Activated naive CD4-positive, alpha-beta T cell treated with anti-CD3 and anti-CD28 coated beads, Interleukin-2, amount 50 U/mL, for 72 hours (primary cell): Measurements from ENCODE around the gene RIN3. TPM values are rescaled to one million over a fixed set of nuclear protein-coding genes. Genes with fewer than 3 reads are reported as not detected.
A peak's percentile ranks its signal among the peaks of the same experiment; 100 is the strongest.

Source experiments
- ATAC-seq, 2 donors: fragments of 150-1000 bp; cut with Tn5 transposase; 2 replicates each; pipeline ENCODE4 v1.10.0; 2021; ENCODE audit warnings: mild to moderate bottlenecking in 2 of 2, moderate library complexity in 2 of 2
- DNase-seq, 2 donors: peaks; one replicate each; pipeline ENCODE4 v3.0.0; 2021 to 2022; ENCODE audit warnings: low spot score in 2 of 2
- H3K27ac Mint-ChIP-seq, 2 donors: one replicate each; pipeline ENCODE4 v1.8.0; 2022; ENCODE audit warnings: mild to moderate bottlenecking in 2 of 2, mixed read lengths in 2 of 2
- H3K36me3 Mint-ChIP-seq, 2 donors: one replicate each; pipeline ENCODE4 v1.8.0; 2022; ENCODE audit warnings: mixed read lengths in 2 of 2
- H3K9me3 Mint-ChIP-seq, 2 donors: one replicate each; pipeline ENCODE4 v1.8.0; 2022; ENCODE audit warnings: mixed read lengths in 2 of 2
- total RNA-seq, 2 donors: library from RNA; stranded (reverse); gene quantifications; one replicate each; pipeline ENCODE4 v1.2.3, GENCODE V29; 2022

Gene RIN3
- total RNA-seq, 2 donors from 2014 or later = 21.1 to 27.9 TPM

DNA sequence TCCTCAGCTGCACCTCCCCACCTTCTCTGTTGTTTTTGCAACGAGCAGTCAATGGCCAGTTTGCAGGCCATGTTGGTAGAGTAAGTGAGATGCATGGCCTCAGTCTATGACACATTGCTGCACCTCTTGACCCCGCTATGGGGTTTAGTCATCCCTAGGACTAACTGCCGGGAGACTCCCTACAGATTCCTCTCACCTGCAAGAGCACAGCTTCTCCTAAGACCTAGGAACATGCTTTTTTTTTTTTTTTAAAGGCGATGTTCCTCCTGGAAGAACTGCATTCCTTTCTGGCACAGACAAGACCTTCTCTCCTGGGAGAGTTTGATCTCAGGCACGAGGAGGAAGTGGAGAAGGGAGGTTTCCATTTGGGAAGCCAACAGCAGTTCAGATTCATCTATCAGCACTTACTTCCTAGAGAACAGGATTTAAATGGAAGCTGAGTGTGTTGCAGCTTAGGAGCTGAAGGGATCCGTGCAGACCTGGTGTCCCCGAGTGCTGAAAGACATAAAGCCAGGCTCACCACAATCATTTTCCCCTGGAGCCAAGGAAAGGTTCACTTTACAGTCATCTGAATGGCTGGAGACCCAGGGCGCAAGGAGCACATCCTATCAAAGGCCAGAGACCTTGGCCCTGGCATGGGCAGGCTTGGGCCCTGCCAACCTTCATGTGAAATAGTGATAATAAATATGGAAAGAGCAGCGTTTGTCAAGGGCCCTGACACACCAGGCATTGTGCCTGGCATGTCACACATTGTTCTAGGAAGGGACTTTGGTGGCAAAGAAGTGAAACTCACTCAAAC lies 130.8 kb downstream of the RIN3 start:
- ATAC-seq = no peak
- H3K9me3 Mint-ChIP-seq = peaks cover 4 to 6% of the 10 kb centered on the region in 2 donors
- H3K36me3 Mint-ChIP-seq = peaks cover 11 to 24% of the 10 kb centered on the region in 2 donors
- H3K27ac Mint-ChIP-seq = no peak overlapping the region
- no peak for DNase-seq

DNA sequence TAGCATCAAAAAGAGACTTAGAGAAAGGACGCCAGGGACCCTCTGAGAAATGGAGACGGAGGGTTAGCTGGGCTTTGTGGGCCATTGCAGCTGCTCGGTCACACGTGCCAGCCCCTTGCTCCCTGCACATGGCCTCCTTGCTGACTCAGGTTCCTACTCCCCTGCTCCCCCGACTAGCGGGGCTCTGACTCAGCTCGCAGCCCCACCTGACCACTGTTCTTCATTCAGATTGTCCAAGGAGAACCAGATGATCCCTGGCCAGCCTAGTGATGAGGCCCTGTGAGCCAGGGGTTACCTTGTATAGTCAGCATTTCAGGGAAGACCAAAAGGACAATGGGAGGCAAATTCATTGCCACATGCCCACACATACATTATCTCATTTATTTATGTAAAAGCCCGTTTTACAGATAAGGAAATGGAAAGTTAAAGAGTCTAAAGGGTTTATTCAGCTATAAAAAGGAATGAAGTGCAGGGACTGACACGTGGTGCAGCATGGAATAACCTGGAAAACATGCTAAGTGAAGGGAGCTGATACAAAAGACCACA lies 131.5 kb downstream of the RIN3 start:
- H3K27ac Mint-ChIP-seq = no peak overlapping the region
- DNase-seq = no peak
- peaks cover 4 to 6% of the 10 kb centered on the region in 2 donors for H3K9me3 Mint-ChIP-seq
- peaks cover 11 to 24% of the 10 kb centered on the region in 2 donors for H3K36me3 Mint-ChIP-seq
- ATAC-seq = no peak

DNA sequence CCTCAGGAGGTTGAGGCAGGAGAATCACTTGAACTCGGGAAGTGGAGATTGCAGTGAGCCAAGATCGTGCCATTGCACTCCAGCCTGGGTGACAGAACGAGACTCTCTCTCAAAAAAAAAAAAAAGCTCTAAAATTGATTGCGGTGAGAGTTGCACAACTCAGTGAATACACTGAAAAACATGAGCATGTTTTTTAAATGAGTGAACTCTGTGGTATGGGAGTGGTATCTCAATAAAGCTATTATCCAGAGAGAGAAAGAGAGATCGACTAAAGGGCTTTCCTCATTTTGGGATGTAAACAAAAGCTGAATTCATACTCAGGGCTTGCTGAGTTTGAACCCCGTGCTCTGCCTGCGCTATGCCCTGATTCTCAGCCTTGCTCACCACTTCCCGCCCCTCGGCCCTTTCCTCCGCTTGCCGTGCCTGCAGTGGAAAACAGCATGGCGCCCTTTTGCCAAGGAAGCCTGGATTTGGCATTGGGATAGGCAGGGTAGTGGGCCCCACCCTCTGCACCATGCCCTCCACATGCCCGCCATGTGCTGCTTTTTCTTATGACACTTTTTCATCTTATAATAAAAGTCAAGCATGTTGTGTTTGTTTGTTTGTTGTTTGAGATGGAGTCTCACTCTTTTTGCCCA lies 132.4 kb downstream of the RIN3 start:
- H3K27ac Mint-ChIP-seq = peak overlapping the region in 1 of 2 donors; percentile 11
- peaks cover 4 to 6% of the 10 kb centered on the region in 2 donors for H3K9me3 Mint-ChIP-seq
- peaks cover 11 to 24% of the 10 kb centered on the region in 2 donors for H3K36me3 Mint-ChIP-seq
- ATAC-seq (no peak), DNase-seq (no peak)

DNA sequence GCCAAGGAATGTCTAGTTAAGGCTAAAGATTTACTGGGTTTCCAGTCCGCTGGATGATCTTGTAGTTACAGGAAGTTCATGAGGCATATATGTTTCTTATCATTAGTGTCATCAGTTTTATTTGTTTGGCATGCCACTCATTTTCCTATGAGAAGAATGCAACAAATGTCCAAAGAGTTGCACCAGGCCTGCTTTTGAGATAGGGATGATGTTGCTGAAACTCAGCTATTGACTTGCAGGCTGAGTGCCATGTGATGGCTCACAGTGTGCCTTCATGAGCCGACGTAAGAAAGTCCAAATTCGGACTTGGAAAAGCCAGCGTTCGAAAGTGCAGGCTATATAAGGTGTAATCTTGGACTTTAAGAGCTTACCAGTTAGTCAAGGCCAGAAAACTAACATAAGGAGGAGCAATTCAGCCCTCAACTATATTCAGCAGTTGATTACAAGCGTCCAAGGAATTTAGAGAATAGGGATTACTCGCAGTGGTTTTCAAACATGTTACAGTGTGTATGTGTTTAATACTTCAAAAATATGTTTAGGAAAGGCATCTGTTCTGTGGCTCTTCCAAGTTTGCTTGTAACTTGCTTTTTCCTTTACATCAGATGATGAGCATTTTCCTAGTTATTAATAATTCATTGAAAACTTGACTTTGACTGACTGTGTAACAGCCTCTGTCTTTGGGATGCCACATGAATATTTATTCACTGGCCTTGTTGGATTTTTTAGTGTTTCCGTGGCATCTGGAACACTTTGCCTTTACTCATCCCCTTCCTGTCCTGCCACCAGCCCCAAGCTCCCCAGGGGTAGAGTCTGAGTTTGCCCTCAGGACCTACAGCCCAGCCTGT lies 133.6 kb downstream of the RIN3 start:
- Mint-ChIP-seq H3K36me3 (peaks cover 11 to 24% of the 10 kb centered on the region in 2 donors), H3K27ac (peak overlapping the region; percentile 12 to 20), H3K9me3 (peaks cover 4 to 6% of the 10 kb centered on the region in 2 donors)
- ATAC-seq = no peak
- no peak for DNase-seq

DNA sequence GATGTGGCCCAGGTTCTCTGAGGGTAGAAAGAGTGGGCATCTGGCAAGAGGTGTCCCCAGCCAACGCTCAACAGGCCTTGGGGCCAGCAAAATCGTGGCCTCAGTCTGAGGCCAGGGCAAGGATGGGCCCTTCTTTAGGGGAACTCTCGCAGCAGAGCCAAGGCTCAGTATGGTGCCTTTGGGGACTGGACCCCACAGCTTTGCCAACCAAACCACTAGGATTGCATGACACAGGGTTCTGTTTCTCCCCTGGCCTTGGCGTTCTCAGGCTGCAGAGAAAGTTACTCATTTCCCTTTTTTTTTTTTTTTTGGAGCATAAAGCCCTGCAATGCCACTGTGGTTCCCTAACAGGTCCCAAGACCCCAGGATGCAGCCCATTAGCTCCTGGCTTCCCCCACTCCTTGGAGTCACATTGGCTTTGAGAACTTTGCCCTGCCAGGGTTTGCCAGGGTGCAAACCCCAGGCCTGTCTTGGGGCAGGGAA lies 134.3 kb downstream of the RIN3 start:
- Mint-ChIP-seq H3K27ac (peak overlapping the region; percentile 12 to 20), H3K9me3 (peaks cover 4 to 6% of the 10 kb centered on the region in 2 donors), H3K36me3 (peaks cover 11 to 24% of the 10 kb centered on the region in 2 donors)
- no peak for ATAC-seq
- DNase-seq = no peak

DNA sequence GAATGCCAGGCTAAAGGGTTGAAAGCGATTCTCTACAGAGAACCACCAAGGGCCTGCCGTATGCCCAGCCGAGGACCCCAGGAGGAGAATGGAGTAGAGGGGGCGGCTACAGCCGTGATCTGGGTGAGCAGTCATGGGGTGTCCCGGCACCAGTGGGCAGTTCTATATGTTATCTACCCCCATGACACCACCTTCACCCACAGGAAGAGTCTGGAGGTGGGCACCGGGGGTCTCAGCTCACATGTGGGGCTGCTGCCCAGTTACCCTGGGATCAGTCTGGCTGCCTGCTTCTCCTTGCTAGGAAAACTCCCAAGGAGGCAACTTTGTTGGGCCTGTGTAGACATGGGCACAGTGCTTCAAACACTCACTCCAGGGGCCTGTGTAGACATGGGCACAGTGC lies 135.5 kb downstream of the RIN3 start:
- DNase-seq = no peak
- Mint-ChIP-seq H3K9me3 (peaks cover 4 to 6% of the 10 kb centered on the region in 2 donors), H3K36me3 (peaks cover 20 to 33% of the 10 kb centered on the region in 2 donors), H3K27ac (peak overlapping the region in 1 of 2 donors; percentile 12)
- no peak for ATAC-seq

DNA sequence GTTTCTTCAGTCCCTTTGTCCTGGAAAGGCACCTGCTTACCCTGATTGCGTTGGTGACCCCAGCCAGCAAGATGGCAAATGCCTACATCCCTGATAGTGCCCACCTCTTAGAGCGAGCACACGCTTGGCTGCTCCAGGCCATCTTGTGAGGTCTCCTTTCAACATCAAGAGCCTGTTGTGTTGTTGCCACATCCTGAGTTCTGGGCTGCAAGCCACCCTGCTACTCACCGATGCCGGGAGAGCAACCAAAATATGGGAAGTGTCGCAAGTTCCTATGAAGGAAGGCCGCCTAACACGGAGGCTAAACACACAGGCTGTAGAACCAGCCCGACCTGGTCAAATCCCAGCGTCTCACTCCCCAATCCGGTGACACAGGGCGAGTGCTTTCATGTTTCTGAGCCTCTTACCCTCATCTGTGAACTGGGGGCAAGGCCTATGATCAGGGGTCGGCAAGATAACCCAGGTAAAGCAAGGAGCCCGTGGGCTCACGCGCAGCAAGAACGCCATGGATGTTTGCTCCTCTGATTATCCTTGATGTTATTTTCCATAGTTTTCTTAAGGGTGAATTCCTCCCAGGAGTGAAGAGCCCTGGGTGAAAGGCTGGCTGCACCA lies 136.5 kb downstream of the RIN3 start:
- no peak for DNase-seq
- Mint-ChIP-seq H3K27ac (peak overlapping the region in 1 of 2 donors; percentile 96), H3K36me3 (peaks cover 19 to 32% of the 10 kb centered on the region in 2 donors), H3K9me3 (peaks cover 4% of the 10 kb centered on the region in 2 donors)
- ATAC-seq = no peak

DNA sequence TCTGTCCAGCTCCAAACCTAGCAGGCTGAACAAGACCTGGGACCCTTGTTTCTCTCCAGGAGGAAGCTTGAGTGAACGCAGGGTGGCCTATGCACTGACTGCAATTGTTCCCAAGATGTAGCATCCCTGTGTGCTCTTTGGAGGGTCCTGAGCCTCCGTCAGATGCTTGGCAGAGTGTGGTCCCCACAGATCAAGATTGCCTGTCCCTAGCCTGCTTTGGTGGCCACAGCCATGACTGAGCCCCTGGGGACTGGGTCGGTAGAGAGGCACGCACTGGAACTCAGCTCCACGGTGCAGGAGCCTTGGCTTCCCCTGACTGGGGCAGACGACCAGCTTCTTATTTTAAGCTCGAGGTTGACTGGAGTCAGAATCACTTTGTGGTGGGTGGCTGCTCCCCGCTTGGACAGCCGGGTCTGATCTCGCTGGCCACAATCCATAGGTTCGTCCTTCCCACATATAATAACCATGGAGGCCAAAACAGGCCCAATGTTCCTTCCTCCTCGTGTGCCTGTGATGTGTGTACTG lies 137.1 kb downstream of the RIN3 start:
- Mint-ChIP-seq H3K36me3 (peaks cover 18 to 30% of the 10 kb centered on the region in 2 donors), H3K27ac (peak overlapping the region; percentile 96 to 97), H3K9me3 (no peaks in the 10 kb centered on the region)
- peak in 1 of 2 donors; percentile 2 for ATAC-seq
- no peak for DNase-seq

DNA sequence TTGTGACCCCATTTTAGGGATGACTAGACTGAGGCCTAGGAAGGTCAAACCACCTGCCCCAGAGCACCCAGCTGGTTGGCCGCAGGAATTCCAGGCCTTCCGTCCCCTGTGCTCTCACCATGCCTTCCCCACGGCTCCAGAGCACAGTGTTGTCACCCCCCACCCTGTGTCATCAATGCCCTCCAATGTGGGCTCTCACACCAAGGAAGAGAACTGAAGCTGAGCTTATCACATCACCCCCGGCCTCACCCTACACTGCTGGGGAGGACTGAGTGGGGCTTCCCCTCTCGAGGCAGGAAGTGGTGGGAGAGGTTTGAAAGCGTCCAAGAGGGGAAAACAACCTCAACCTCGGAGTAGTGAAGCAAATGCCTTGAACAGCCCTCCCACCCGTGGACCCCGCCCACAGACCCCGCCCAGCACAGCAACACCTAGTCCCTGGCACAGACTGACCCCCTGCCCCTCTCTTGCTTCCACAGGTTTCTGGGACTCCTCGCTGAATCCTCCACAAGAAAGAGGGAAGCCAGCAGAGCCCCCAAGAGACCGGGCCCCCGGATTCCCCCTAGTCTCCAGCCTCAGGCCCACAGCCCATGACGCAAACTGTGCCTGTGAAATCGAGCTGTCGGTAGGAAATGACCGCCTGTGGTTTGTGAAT lies 137.7 kb downstream of the RIN3 start:
- peak; percentile 73 to 90 for DNase-seq
- Mint-ChIP-seq H3K36me3 (peaks cover 24 to 30% of the 10 kb centered on the region in 2 donors), H3K27ac (peak overlapping the region; percentile 96 to 97), H3K9me3 (no peaks in the 10 kb centered on the region)
- peak; percentile 81 to 82 for ATAC-seq

DNA sequence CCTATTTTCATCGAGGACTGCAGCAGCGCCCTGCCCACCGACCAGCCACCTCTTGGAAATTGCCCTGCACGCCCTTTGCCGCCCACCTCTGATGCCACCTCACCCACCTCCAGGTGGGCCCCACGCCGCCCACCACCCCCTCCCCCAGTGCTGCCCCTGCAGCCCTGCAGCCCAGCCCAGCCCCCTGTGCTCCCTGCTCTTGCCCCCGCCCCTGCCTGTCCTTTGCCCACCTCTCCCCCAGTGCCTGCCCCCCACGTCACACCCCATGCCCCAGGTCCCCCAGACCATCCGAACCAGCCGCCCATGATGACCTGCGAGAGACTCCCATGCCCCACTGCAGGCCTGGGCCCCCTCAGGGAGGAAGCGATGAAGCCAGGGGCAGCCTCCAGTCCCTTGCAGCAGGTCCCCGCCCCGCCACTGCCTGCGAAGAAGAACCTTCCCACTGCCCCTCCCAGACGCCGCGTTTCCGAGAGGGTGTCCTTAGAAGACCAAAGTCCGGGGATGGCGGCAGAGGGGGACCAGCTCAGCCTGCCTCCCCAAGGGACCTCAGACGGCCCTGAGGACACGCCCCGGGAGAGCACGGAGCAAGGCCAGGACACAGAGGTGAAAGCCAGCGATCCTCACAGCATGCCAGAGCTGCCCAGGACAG lies 138.3 kb downstream of the RIN3 start:
- H3K27ac Mint-ChIP-seq = peak overlapping the region; percentile 96 to 97
- H3K36me3 Mint-ChIP-seq = peaks cover 27 to 33% of the 10 kb centered on the region in 2 donors
- DNase-seq (peak; percentile 41 to 59), ATAC-seq (peak in 1 of 2 donors; percentile 10)
- no peaks in the 10 kb centered on the region for H3K9me3 Mint-ChIP-seq

DNA sequence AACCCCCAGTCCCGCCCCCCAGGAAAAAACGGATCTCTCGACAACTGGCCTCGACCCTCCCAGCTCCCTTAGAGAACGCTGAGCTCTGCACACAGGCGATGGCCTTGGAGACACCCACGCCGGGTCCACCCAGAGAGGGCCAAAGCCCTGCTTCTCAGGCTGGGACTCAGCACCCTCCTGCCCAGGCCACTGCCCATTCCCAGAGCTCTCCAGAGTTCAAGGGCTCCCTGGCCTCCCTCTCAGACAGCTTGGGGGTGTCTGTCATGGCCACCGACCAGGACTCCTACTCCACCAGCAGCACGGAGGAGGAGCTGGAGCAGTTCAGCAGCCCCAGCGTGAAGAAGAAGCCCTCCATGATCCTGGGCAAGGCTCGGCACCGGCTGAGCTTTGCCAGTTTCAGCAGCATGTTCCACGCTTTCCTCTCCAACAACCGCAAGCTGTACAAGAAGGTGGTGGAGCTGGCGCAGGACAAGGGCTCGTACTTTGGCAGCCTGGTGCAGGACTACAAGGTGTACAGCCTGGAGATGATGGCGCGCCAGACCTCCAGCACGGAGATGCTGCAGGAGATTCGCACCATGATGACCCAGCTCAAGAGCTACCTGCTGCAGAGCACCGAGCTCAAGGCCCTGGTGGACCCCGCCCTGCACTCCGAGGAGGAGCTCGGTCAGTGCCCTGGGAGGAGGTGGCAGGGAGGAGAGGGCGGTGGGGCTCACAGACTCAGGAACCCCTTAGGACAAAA lies 139.0 kb downstream of the RIN3 start:
- no peaks in the 10 kb centered on the region for H3K9me3 Mint-ChIP-seq
- peak overlapping the region; percentile 90 to 96 for H3K27ac Mint-ChIP-seq
- H3K36me3 Mint-ChIP-seq = peaks cover 27 to 33% of the 10 kb centered on the region in 2 donors
- DNase-seq (peak in 1 of 2 donors; percentile 60), ATAC-seq (peak in 1 of 2 donors; percentile 26)

DNA sequence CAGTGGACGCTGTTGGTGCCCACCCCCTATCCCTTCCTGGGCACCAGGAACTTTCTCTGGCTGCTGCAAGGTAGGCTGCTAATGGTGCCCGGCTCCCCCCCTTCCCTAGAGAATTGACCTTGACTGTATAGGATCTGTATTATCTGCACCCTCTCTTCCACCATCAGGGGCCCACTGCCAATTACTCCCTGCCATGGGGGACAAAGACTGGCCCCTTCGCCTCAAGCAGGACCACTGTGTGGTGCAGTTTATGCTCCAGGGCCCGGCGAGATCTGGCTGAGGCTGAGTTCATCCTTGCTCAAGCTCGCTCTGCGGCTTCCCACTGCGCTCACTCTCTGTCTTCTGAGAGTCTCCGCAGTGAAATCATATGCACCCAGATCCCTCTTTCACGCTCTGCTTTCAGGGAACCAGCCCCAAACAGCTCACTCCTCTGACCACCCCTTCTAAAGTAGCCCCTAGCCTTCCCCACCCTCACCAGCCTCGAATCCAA lies 139.6 kb downstream of the RIN3 start:
- DNase-seq (peak; percentile 31 to 61), ATAC-seq (peak; percentile 11 to 26)
- H3K9me3 Mint-ChIP-seq = no peaks in the 10 kb centered on the region
- H3K27ac Mint-ChIP-seq = peak overlapping the region; percentile 75 to 96
- H3K36me3 Mint-ChIP-seq = peaks cover 31 to 38% of the 10 kb centered on the region in 2 donors

DNA sequence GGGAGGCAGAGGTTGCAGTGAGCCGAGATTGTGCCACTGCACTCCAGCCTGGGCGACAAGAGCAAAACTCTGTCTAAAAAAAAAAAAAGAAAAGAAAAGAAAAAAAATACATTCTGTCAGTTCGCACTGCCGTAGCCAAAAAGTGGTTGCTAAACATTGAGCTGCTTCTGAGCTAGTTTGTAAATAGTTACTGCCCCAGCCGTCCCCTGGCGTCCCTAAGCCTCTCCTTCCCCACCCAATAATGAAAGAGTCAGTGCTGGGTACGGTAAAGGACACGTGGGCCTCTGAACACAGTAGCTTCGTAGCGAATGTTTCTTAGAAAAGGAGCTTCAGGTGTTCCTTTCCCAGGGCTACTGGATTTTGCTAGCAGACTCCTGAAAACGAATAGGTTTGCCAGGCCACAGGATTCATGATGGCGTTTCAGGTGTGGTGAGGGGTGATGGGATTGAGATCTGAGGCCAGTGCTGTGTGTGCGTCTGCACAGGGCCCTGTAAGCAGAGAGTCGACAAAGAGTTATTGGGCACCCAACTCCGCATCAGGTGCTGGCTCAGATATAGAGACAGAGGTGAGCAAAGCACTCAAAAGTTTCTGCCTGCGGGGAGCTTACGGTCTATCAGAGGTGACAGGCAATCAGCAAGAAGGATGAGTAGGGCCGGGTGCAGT lies 140.8 kb downstream of the RIN3 start:
- Mint-ChIP-seq H3K27ac (peak overlapping the region; percentile 57 to 96), H3K9me3 (no peaks in the 10 kb centered on the region), H3K36me3 (peaks cover 38 to 45% of the 10 kb centered on the region in 2 donors)
- DNase-seq = no peak
- ATAC-seq = no peak
